Erythroblast (primary cell): ENCODE data around the gene EEF2KMT.
"Not testable (repeated sequence)": the region's sequence is repeated elsewhere in the genome, so short reads cannot be mapped to it uniquely, and the experiment has no call there.

Experiments
- GATA1 ChIP-seq: IDR thresholded peaks from 2 replicates; pipeline ENCODE4 v1.6.1; 2011; ENCODE audit warnings: low read depth, mild to moderate bottlenecking, control low read depth, low read length, moderate library complexity
- POLR2A ChIP-seq: IDR thresholded peaks from 2 replicates; pipeline ENCODE4 v1.6.1; 2011; ENCODE audit warnings: mild to moderate bottlenecking, low read length

GRCh38 chr16:5085716-5086115 is 11.9 kb downstream of the EEF2KMT start:
- TF ChIP-seq POLR2A, GATA1: not testable (repeated sequence)
